CD4-positive, alpha-beta T cell (primary cell): ENCODE data around the gene PCBP2. TPM values are rescaled to one million over a fixed set of nuclear protein-coding genes. Genes with fewer than 3 reads are reported as not detected.

ENCODE experiments used
- ATAC-seq: fragments of 200-7000 bp; cut with Tn5 transposase; one replicate; pipeline ENCODE4 v1.10.0; 2022; ENCODE audit warnings: mild to moderate bottlenecking; ENCODE audit not compliant: poor library complexity
- CTCF ChIA-PET: fragments of 350-600 bp; sonication (Branson Sonifier 250); formaldehyde crosslinking; loops from one replicate; lab custom pipeline; 2021; ENCODE audit warnings: antibody characterized with exemption, inconsistent platforms; lab: Charles Lee
- POLR2A ChIA-PET: fragments of 350-600 bp; sonication (Branson Sonifier 250); formaldehyde crosslinking; loops from one replicate; lab custom pipeline; 2021; ENCODE audit warnings: antibody characterized with exemption, inconsistent platforms; lab: Charles Lee
- DNase-seq, 14 experiments: peaks; one replicate each; pipeline ENCODE4 v3.0.0-alpha.2; 2013 to 2020; ENCODE audit warnings: mixed read lengths in 2 of 14
- H3K27ac ChIP-seq, 2 donors: one replicate each; pipeline versions ENCODE4 v1.5.1 to v1.7.0; 2013; ENCODE audit warnings: low read length in 2 of 2, low read depth in 1 of 2, mild to moderate bottlenecking in 1 of 2
- H3K27me3 ChIP-seq, 2 experiments: 1 replicate in 1 of 2; 2 replicates in 1 of 2; pipeline versions ENCODE4 v1.6.1 to v1.7.0; 2013; ENCODE audit warnings: low read length in 2 of 2, control low read depth in 1 of 2, mild to moderate bottlenecking in 1 of 2, moderate library complexity in 1 of 2; ENCODE audit not compliant: insufficient read depth in 2 of 2, control insufficient read depth in 1 of 2
- H3K36me3 ChIP-seq: one replicate; pipeline ENCODE4 v1.6.1; 2013; ENCODE audit warnings: low read length, control low read depth; ENCODE audit not compliant: insufficient read depth
- H3K4me1 ChIP-seq: one replicate; pipeline ENCODE4 v1.6.1; 2013; ENCODE audit warnings: low read length, control low read depth; ENCODE audit not compliant: insufficient read depth
- H3K4me3 ChIP-seq: one replicate; pipeline ENCODE4 v1.5.1; 2013; ENCODE audit warnings: mild to moderate bottlenecking, low read length, moderate library complexity
- H3K9me3 ChIP-seq, 2 experiments: 1 replicate in 1 of 2; 2 replicates in 1 of 2; pipeline versions ENCODE4 v1.6.1 to v1.7.0; 2013; ENCODE audit warnings: low read length in 2 of 2, mild to moderate bottlenecking in 2 of 2, control low read depth in 1 of 2, moderate library complexity in 1 of 2; ENCODE audit not compliant: control insufficient read depth in 1 of 2, insufficient read depth in 1 of 2
- H3K27ac Mint-ChIP-seq: one replicate; pipeline ENCODE4 v1.8.0; 2020; ENCODE audit warnings: mixed read lengths
- H3K27me3 Mint-ChIP-seq: one replicate; pipeline ENCODE4 v1.8.0; 2021; ENCODE audit warnings: mixed read lengths
- H3K36me3 Mint-ChIP-seq: one replicate; pipeline ENCODE4 v1.8.0; 2021; ENCODE audit warnings: low read depth, mixed read lengths
- H3K4me1 Mint-ChIP-seq: one replicate; pipeline ENCODE4 v1.8.0; 2021; ENCODE audit warnings: low read depth, mixed read lengths
- H3K4me3 Mint-ChIP-seq: one replicate; pipeline ENCODE4 v1.8.0; 2020; ENCODE audit warnings: mild to moderate bottlenecking, mixed read lengths
- H3K9me3 Mint-ChIP-seq: one replicate; pipeline ENCODE4 v1.8.0; 2020; ENCODE audit warnings: mixed read lengths
- intact Hi-C, 2 experiments: fragments of 100-400 bp; cut with DNase I in 1 of 2; cut with micrococcal nuclease in 1 of 2; formaldehyde crosslinking; loops; one replicate each; pipeline versions ENCODE4 v1.15.1 to v1.9.0; 2023 to 2025; cut with DNase I, micrococcal nuclease
- total RNA-seq, 174 experiments: library from RNA in 2 of 174; stranded (reverse) in 2 of 174; gene quantifications; one replicate each; pipeline ENCODE4 v1.2.3 and lab custom pipeline; 2021 to 2026
- TF ChIP-seq, protein P1 (sequence below): fragments of 200-600 bp; IDR thresholded peaks from one replicate; pipeline ENCODE4 v1.8.0; 2022; ENCODE audit warnings: antibody characterized with exemption, mild to moderate bottlenecking

The PCBP2 gene
- total RNA-seq, 2 experiments from 2014 or later: 1,331 to 1,359 TPM

- H3K27me3 Mint-ChIP-seq: no peaks in the 10 kb centered on the region
- no peak overlapping the region for H3K4me3 Mint-ChIP-seq
- Histone ChIP-seq H3K36me3 (peaks cover 78% of the 10 kb centered on the region), H3K9me3 (no peaks in the 10 kb centered on the region), H3K4me1 (no peaks in the 10 kb centered on the region), H3K27ac (no peak overlapping the region), H3K4me3 (no peak overlapping the region), H3K27me3 (no peaks in the 10 kb centered on the region)
- DNase-seq (no peak), ATAC-seq (no peak)
- no peaks in the 10 kb centered on the region for H3K4me1 Mint-ChIP-seq
- CTCF ChIA-PET: no interaction called here
- no peak overlapping the region for H3K27ac Mint-ChIP-seq
- POLR2A ChIA-PET: interaction anchor here (0.9 kb wide), 1 partner anchor 14 kb away, joined by 4 read pairs; the partner anchor contains the start of gene TARBP2
- peaks cover 67% of the 10 kb centered on the region for H3K36me3 Mint-ChIP-seq
- no peaks in the 10 kb centered on the region for H3K9me3 Mint-ChIP-seq
- TF ChIP-seq, protein P1, sequence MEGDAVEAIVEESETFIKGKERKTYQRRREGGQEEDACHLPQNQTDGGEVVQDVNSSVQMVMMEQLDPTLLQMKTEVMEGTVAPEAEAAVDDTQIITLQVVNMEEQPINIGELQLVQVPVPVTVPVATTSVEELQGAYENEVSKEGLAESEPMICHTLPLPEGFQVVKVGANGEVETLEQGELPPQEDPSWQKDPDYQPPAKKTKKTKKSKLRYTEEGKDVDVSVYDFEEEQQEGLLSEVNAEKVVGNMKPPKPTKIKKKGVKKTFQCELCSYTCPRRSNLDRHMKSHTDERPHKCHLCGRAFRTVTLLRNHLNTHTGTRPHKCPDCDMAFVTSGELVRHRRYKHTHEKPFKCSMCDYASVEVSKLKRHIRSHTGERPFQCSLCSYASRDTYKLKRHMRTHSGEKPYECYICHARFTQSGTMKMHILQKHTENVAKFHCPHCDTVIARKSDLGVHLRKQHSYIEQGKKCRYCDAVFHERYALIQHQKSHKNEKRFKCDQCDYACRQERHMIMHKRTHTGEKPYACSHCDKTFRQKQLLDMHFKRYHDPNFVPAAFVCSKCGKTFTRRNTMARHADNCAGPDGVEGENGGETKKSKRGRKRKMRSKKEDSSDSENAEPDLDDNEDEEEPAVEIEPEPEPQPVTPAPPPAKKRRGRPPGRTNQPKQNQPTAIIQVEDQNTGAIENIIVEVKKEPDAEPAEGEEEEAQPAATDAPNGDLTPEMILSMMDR: no peak
- intact Hi-C loops: no loop called here
Measured at GRCh38 chr12:53514628-53515290, 62.9 kb downstream of the PCBP2 start.

DNA sequence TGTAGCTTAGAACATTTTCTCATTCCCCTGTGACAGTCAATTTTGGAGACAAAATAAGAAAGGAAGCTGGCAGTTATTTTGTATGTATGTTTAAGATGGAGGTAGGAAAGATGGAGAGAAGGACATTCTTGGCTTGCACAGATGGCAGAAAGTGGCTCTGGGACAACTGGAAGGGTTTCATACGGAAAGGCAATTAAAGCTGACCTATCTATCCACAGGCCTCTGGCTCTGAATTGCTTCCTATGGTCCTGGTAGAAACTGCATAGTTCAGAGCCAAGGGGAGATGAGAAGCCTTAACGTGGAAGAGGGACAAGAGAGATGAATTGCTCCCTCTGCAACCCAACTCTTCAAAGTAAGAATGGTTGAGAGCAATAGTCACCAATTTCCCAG lies 63.4 kb downstream of the PCBP2 start:
- intact Hi-C loops: no loop called here
- ChIA-PET POLR2A (interaction anchor here (0.9 kb wide), 1 partner anchor 14 kb away, joined by 4 read pairs; the partner anchor contains the start of gene TARBP2), CTCF (no interaction called here)
- H3K4me1 ChIP-seq: no peaks in the 10 kb centered on the region
- peaks cover 82% of the 10 kb centered on the region for H3K36me3 ChIP-seq
- H3K27me3 Mint-ChIP-seq: no peaks in the 10 kb centered on the region
- TF ChIP-seq, protein P1: no peak
- H3K9me3 ChIP-seq: no peaks in the 10 kb centered on the region
- no peak overlapping the region for H3K4me3 ChIP-seq
- DNase-seq: no peak
- no peak for ATAC-seq
- no peaks in the 10 kb centered on the region for H3K27me3 ChIP-seq
- H3K36me3 Mint-ChIP-seq: peaks cover 72% of the 10 kb centered on the region
- H3K27ac ChIP-seq: no peak overlapping the region
- H3K4me1 Mint-ChIP-seq: no peaks in the 10 kb centered on the region
- H3K9me3 Mint-ChIP-seq: no peaks in the 10 kb centered on the region
- no peak overlapping the region for H3K27ac Mint-ChIP-seq
- H3K4me3 Mint-ChIP-seq: no peak overlapping the region

GRCh38 chr12:53516758-53517455 lies 65.0 kb downstream of the PCBP2 start:
- Histone ChIP-seq H3K4me3 (no peak overlapping the region), H3K36me3 (peaks cover 87% of the 10 kb centered on the region), H3K9me3 (no peaks in the 10 kb centered on the region), H3K27me3 (no peaks in the 10 kb centered on the region), H3K4me1 (no peaks in the 10 kb centered on the region), H3K27ac (no peak overlapping the region)
- no peaks in the 10 kb centered on the region for H3K9me3 Mint-ChIP-seq
- DNase-seq (no peak), ATAC-seq (no peak)
- H3K36me3 Mint-ChIP-seq: peaks cover 79% of the 10 kb centered on the region
- POLR2A ChIA-PET: no interaction called here
- CTCF ChIA-PET: interaction anchor here (1.4 kb wide), 1 partner anchor 16 kb away, joined by 3 read pairs; no protein-coding TSS in a partner anchor
- no peak overlapping the region for H3K27ac Mint-ChIP-seq
- H3K27me3 Mint-ChIP-seq: no peaks in the 10 kb centered on the region
- no peak overlapping the region for H3K4me3 Mint-ChIP-seq
- intact Hi-C loops: no loop called here
- no peaks in the 10 kb centered on the region for H3K4me1 Mint-ChIP-seq
- TF ChIP-seq, protein P1: no peak
